GM12878 (cell line): ENCODE measurements around the gene AMPH. TPM values are rescaled to one million over a fixed set of nuclear protein-coding genes. Genes with fewer than 3 reads are reported as not detected.

Experiments used
- ATAC-seq: fragments of 200-7000 bp; cut with Tn5 transposase; 3 replicates; pipeline ENCODE4 v1.9.1; 2020; ENCODE audit warnings: mild to moderate bottlenecking, moderate library complexity
- BruUV-seq: library from RNA; stranded (reverse); fragments of 400-500 nt; replicated peaks from 2 replicates; lab custom pipeline; 2021; lab: Mats Ljungman, UMichigan
- CTCF ChIA-PET: fragments of 300-600 bp; sonication (Branson Sonifier 250); formaldehyde crosslinking; extraction: SDS; loops from one replicate; lab custom pipeline; 2021; ENCODE audit warnings: inconsistent platforms; lab: Yijun Ruan, JAX
- POLR2A ChIA-PET: fragments of 350-600 bp; formaldehyde crosslinking; extraction: SDS; loops from one replicate; lab custom pipeline; 2021; ENCODE audit warnings: inconsistent platforms; lab: Charles Lee
- RAD21 ChIA-PET: fragments of 300-600 bp; sonication (Branson Sonifier 250); formaldehyde crosslinking; loops from one replicate; lab custom pipeline; 2023; ENCODE audit warnings: antibody characterized with exemption; ENCODE audit not compliant: unreplicated experiment; lab: Charles Lee
- SMC1A ChIA-PET: fragments of 300-600 bp; sonication (Branson Sonifier 250); formaldehyde crosslinking; loops from one replicate; lab custom pipeline; 2023; ENCODE audit not compliant: unreplicated experiment, uncharacterized antibody; lab: Charles Lee
- DNase-seq: peaks from one replicate; pipeline ENCODE4 v3.0.0-alpha.2; 2011; ENCODE audit warnings: low read depth, low spot score
- FAIRE-seq: peaks from 3 replicates; lab custom pipeline; 2011; peaks lifted over from hg19 to GRCh38; lab: Jason Lieb, UNC
- H2AFZ ChIP-seq: 2 replicates; pipeline ENCODE4 v1.6.0; 2011; ENCODE audit warnings: low read depth, low read length, control low read depth; ENCODE audit not compliant: control insufficient read depth
- H3K27ac ChIP-seq: 2 replicates; pipeline ENCODE4 v1.5.1; 2011; ENCODE audit warnings: control low read depth; ENCODE audit not compliant: control insufficient read depth, insufficient read depth
- H3K27me3 ChIP-seq, 2 experiments: replicated peaks in 1 of 2; 2 replicates each; pipeline versions ENCODE4 v1.6.0 to v1.6.1; 2011; ENCODE audit warnings: low read length in 1 of 2; ENCODE audit not compliant: control insufficient read depth in 2 of 2, insufficient read depth in 2 of 2
- H3K36me3 ChIP-seq, 2 experiments: 2 replicates each; pipeline ENCODE4 v1.5.1; 2011; ENCODE audit warnings: low read length in 1 of 2; ENCODE audit not compliant: control insufficient read depth in 2 of 2, insufficient read depth in 2 of 2
- H3K4me1 ChIP-seq: 2 replicates; pipeline ENCODE4 v1.6.1; 2011; ENCODE audit warnings: mild to moderate bottlenecking, low read length, moderate library complexity, mixed read lengths; ENCODE audit not compliant: control insufficient read depth, insufficient read depth
- H3K4me2 ChIP-seq: 2 replicates; pipeline ENCODE4 v1.6.0; 2011; ENCODE audit warnings: control low read depth; ENCODE audit not compliant: control insufficient read depth, insufficient read depth
- H3K4me3 ChIP-seq: fragments of 200-600 bp; sonication (generic); 2 replicates; pipeline ENCODE4 v1.5.1; 2016
- H3K79me2 ChIP-seq: 2 replicates; pipeline ENCODE4 v1.6.0; 2011; ENCODE audit warnings: low read length; ENCODE audit not compliant: control insufficient read depth, insufficient read depth
- H3K9ac ChIP-seq: 2 replicates; pipeline ENCODE4 v1.8.0; 2011; ENCODE audit warnings: low read length, control low read depth, mixed read lengths; ENCODE audit not compliant: control insufficient read depth, insufficient read depth
- H3K9me3 ChIP-seq: replicated peaks from 3 replicates; pipeline ENCODE4 v1.5.1; 2011; ENCODE audit warnings: mild to moderate bottlenecking, low read length; ENCODE audit not compliant: control insufficient read depth, insufficient read depth
- H4K20me1 ChIP-seq: 2 replicates; pipeline ENCODE4 v1.6.0; 2011; ENCODE audit not compliant: control insufficient read depth, insufficient read depth
- ASH2L ChIP-seq: fragments of 300-600, 200-600 bp; sonication (generic); IDR thresholded peaks from 2 replicates; pipeline ENCODE4 v1.6.1; 2017; ENCODE audit warnings: low read depth, mild to moderate bottlenecking, borderline replicate concordance
- CBFB ChIP-seq: IDR thresholded peaks from 2 replicates; pipeline ENCODE4 v1.6.1; 2016; ENCODE audit warnings: antibody characterized with exemption, low read depth
- EP300 ChIP-seq, 2 experiments: fragments of 150-350 bp in 1 of 2; IDR thresholded peaks; 2 replicates each; pipeline ENCODE4 v1.6.1; 2011 to 2012; ENCODE audit warnings: low read depth in 2 of 2, low read length in 2 of 2, borderline replicate concordance in 1 of 2, improper control_type of control experiment in 1 of 2, inconsistent platforms in 1 of 2; ENCODE audit not compliant: control insufficient read depth in 1 of 2
- ESRRA ChIP-seq: IDR thresholded peaks from 2 replicates; pipeline ENCODE4 v1.6.1; 2012; ENCODE audit warnings: mild to moderate bottlenecking, low read length, improper control_type of control experiment
- FOXK2 ChIP-seq: fragments of 450-650 bp; IDR thresholded peaks from 2 replicates; pipeline ENCODE4 v1.6.1; 2017; ENCODE audit warnings: mild to moderate bottlenecking, moderate library complexity
- LARP7 ChIP-seq: fragments of 450-650 bp; IDR thresholded peaks from 2 replicates; pipeline ENCODE4 v1.6.1; 2017; ENCODE audit warnings: mild to moderate bottlenecking
- NFIC ChIP-seq: IDR thresholded peaks from 2 replicates; pipeline ENCODE4 v1.6.1; 2012; ENCODE audit warnings: low read depth, mild to moderate bottlenecking, inconsistent platforms, low read length, moderate library complexity
- NR2F1 ChIP-seq: fragments of 450-650 bp; conservative IDR thresholded peaks from 2 replicates; pipeline ENCODE4 v1.6.1; 2017; ENCODE audit warnings: mild to moderate bottlenecking
- POLR2AphosphoS5 ChIP-seq: IDR thresholded peaks from 2 replicates; pipeline ENCODE4 v1.6.1; 2011; ENCODE audit warnings: mild to moderate bottlenecking, low read length, inconsistent platforms
- SMARCA5 ChIP-seq: fragments of 450-650 bp; IDR thresholded peaks from 2 replicates; pipeline ENCODE4 v1.6.1; 2017; ENCODE audit warnings: mild to moderate bottlenecking
- STAT3 ChIP-seq: IDR thresholded peaks from 2 replicates; pipeline ENCODE4 v1.6.1; 2011; ENCODE audit warnings: low read depth, low read length, improper control_type of control experiment
- TAF1 ChIP-seq: IDR thresholded peaks from 2 replicates; pipeline ENCODE4 v1.6.1; 2011; ENCODE audit warnings: mild to moderate bottlenecking, low read depth, low read length, borderline replicate concordance
- ZNF622 ChIP-seq: fragments of 450-650 bp; IDR thresholded peaks from 2 replicates; pipeline ENCODE4 v1.6.1; 2017; ENCODE audit warnings: mild to moderate bottlenecking, inconsistent platforms
- WGBS: methylation state at CpG from one replicate; pipeline ENCODE4 v1.1.6; 2016; ENCODE audit warnings: low lambda C conversion rate; ENCODE audit not compliant: insufficient replicate concordance, insufficient coverage; ENCODE audit errors: missing lambda C conversion rate; 5-methylcytosine and 5-hydroxymethylcytosine counted together
- in situ Hi-C: fragments of 300-500 bp; cut with MboI; formaldehyde crosslinking; loops from 9 replicates; pipeline ENCODE4 v1.14.3; 2018; ENCODE audit warnings: mixed read lengths
- intact Hi-C: fragments of 100-400 bp; cut with micrococcal nuclease; formaldehyde crosslinking; loops from one replicate; pipeline ENCODE4 v1.14.2; 2022; ENCODE audit not compliant: unreplicated experiment
- polyA plus RNA-seq, 11 experiments: library from polyadenylated mRNA; depleted of rRNA in 4 of 11; unstranded in 6 of 11; stranded (reverse) in 5 of 11; fragments of >200 nt; fragmentation: Nextera tagmentation in 4 of 11; fragmentation: Illumina TruSeq in 1 of 11; extraction: Ambion mirVana in 4 of 11; extraction: Trizol in 1 of 11; gene quantifications; 1 replicate in 1 of 11; 2 replicates in 10 of 11; pipeline versions ENCODE4 v1.2.1 to v1.2.3, GENCODE V29; 2011 to 2016; ENCODE audit warnings: inconsistent platforms in 2 of 11, missing spikeins in 2 of 11, low read depth in 1 of 11
- total RNA-seq, 4 experiments: library from RNA; depleted of rRNA in 3 of 4; stranded (reverse); fragments of >200 nt in 3 of 4; fragmentation: Illumina TruSeq in 1 of 4; extraction: Trizol in 1 of 4; gene quantifications; 2 replicates each; pipeline versions ENCODE4 v1.2.1 to v1.2.3, GENCODE V29; 2013 to 2021
- TF ChIP-seq, protein P1 (sequence below): fragments of 150-350 bp; IDR thresholded peaks from 2 replicates; pipeline ENCODE4 v1.6.1; 2014; ENCODE audit warnings: mild to moderate bottlenecking, low read depth, low read length
- TF ChIP-seq, protein P2 (sequence below): IDR thresholded peaks from 2 replicates; pipeline ENCODE4 v1.6.1; 2011; ENCODE audit warnings: mild to moderate bottlenecking, low read depth, low read length, moderate library complexity; ENCODE audit not compliant: insufficient replicate concordance
- TF ChIP-seq, protein P3 (sequence below): fragments of 450-650 bp; IDR thresholded peaks from 2 replicates; pipeline ENCODE4 v1.6.1; 2018; ENCODE audit warnings: mild to moderate bottlenecking, low read depth, moderate library complexity; ENCODE audit not compliant: partially characterized antibody
- TF ChIP-seq, protein P4 (sequence below): IDR thresholded peaks from 2 replicates; pipeline ENCODE4 v1.6.1; 2011; ENCODE audit warnings: borderline replicate concordance, low read depth, mild to moderate bottlenecking, moderate library complexity, low read length; ENCODE audit not compliant: insufficient read depth, poor library complexity, severe bottlenecking
- TF ChIP-seq, protein P5 (sequence below): fragments of 450-650 bp; IDR thresholded peaks from 2 replicates; pipeline ENCODE4 v1.6.1; 2014; ENCODE audit warnings: mild to moderate bottlenecking

AMPH gene
- total and polyA plus RNA-seq, 10 of the 15 experiments (the other 5 are each of a cell fraction or from before 2014, with no cell fraction given), result 0.03 to 0.24 (median 0.08) TPM; not detected in 2

DNA sequence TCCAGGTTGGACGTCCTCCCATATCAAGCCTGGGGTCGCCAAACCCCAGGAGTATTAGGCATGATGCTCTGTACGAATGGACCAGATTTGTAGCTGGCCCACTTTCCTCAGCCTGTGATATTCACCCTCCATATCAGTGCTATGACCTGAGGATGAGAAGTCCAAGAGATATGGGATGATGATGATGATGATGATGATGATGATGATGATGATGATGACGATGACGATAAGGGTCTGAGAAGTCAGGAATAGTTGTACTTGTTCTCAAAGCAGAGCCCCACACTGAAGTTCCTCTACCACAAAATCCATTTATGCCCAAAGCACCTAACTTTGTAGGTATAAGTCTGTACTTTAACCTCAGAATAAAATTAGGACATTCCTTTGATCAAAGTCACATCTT lies 50.7 kb downstream of the AMPH start:
- ChIA-PET SMC1A (no interaction called here), RAD21 (no interaction called here), POLR2A (no interaction called here), CTCF (no interaction called here)
- Histone ChIP-seq H3K4me3 (no peak overlapping the region), H3K36me3 (no peaks in the 10 kb centered on the region), H3K27me3 (no peaks in the 10 kb centered on the region; a peak in 2 of 4 replicates), H3K27ac (no peak overlapping the region), H3K4me1 (no peaks in the 10 kb centered on the region), H3K9me3 (no peaks in the 10 kb centered on the region; the same call in 2 of the 3 replicates), H3K79me2 (no peaks in the 10 kb centered on the region), H4K20me1 (no peaks in the 10 kb centered on the region), H3K9ac (no peak overlapping the region), H2AFZ (no peak overlapping the region), H3K4me2 (no peak overlapping the region)
- DNase-seq (no peak), FAIRE-seq (no peak), ATAC-seq (no peak)
- whole genome bisulfite sequencing, result 0% methylated on average over 5 of the region's 5 CpGs
- BruUV-seq, result no TSS peak
- in situ Hi-C loops (no loop called here), intact Hi-C loops (no loop called here)
- TF ChIP-seq STAT3, result no peak
- no peak for TF ChIP-seq POLR2AphosphoS5
- TF ChIP-seq ASH2L, result no peak
- TF ChIP-seq, protein P1, sequence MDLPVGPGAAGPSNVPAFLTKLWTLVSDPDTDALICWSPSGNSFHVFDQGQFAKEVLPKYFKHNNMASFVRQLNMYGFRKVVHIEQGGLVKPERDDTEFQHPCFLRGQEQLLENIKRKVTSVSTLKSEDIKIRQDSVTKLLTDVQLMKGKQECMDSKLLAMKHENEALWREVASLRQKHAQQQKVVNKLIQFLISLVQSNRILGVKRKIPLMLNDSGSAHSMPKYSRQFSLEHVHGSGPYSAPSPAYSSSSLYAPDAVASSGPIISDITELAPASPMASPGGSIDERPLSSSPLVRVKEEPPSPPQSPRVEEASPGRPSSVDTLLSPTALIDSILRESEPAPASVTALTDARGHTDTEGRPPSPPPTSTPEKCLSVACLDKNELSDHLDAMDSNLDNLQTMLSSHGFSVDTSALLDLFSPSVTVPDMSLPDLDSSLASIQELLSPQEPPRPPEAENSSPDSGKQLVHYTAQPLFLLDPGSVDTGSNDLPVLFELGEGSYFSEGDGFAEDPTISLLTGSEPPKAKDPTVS, result no peak
- TF ChIP-seq, protein P2, sequence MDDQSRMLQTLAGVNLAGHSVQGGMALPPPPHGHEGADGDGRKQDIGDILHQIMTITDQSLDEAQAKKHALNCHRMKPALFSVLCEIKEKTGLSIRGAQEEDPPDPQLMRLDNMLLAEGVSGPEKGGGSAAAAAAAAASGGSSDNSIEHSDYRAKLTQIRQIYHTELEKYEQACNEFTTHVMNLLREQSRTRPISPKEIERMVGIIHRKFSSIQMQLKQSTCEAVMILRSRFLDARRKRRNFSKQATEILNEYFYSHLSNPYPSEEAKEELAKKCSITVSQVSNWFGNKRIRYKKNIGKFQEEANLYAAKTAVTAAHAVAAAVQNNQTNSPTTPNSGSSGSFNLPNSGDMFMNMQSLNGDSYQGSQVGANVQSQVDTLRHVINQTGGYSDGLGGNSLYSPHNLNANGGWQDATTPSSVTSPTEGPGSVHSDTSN, result no peak
- no peak for TF ChIP-seq FOXK2
- no peak for TF ChIP-seq NFIC
- TF ChIP-seq NR2F1, result no peak
- TF ChIP-seq EP300 (IDR thresholded peaks at IDR 0.05; ENCODE audit: borderline replicate concordance in 1 of 2, control insufficient read depth in 1 of 2, low read depth in 2 of 2, low read length in 2 of 2), result no peak
- no peak for TF ChIP-seq CBFB
- no peak for TF ChIP-seq SMARCA5
- TF ChIP-seq LARP7, result no peak
- TF ChIP-seq, protein P3, sequence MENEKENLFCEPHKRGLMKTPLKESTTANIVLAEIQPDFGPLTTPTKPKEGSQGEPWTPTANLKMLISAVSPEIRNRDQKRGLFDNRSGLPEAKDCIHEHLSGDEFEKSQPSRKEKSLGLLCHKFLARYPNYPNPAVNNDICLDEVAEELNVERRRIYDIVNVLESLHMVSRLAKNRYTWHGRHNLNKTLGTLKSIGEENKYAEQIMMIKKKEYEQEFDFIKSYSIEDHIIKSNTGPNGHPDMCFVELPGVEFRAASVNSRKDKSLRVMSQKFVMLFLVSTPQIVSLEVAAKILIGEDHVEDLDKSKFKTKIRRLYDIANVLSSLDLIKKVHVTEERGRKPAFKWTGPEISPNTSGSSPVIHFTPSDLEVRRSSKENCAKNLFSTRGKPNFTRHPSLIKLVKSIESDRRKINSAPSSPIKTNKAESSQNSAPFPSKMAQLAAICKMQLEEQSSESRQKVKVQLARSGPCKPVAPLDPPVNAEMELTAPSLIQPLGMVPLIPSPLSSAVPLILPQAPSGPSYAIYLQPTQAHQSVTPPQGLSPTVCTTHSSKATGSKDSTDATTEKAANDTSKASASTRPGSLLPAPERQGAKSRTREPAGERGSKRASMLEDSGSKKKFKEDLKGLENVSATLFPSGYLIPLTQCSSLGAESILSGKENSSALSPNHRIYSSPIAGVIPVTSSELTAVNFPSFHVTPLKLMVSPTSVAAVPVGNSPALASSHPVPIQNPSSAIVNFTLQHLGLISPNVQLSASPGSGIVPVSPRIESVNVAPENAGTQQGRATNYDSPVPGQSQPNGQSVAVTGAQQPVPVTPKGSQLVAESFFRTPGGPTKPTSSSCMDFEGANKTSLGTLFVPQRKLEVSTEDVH, result no peak
- TF ChIP-seq, protein P4, sequence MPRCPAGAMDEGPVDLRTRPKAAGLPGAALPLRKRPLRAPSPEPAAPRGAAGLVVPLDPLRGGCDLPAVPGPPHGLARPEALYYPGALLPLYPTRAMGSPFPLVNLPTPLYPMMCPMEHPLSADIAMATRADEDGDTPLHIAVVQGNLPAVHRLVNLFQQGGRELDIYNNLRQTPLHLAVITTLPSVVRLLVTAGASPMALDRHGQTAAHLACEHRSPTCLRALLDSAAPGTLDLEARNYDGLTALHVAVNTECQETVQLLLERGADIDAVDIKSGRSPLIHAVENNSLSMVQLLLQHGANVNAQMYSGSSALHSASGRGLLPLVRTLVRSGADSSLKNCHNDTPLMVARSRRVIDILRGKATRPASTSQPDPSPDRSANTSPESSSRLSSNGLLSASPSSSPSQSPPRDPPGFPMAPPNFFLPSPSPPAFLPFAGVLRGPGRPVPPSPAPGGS, result no peak
- TF ChIP-seq ZNF622, result no peak
- TF ChIP-seq ESRRA, result no peak
- TF ChIP-seq, protein P5, sequence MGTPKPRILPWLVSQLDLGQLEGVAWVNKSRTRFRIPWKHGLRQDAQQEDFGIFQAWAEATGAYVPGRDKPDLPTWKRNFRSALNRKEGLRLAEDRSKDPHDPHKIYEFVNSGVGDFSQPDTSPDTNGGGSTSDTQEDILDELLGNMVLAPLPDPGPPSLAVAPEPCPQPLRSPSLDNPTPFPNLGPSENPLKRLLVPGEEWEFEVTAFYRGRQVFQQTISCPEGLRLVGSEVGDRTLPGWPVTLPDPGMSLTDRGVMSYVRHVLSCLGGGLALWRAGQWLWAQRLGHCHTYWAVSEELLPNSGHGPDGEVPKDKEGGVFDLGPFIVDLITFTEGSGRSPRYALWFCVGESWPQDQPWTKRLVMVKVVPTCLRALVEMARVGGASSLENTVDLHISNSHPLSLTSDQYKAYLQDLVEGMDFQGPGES, result no peak
- TF ChIP-seq TAF1, result no peak
